H9 (cell line): ENCODE results near the gene DHX38. TPM values are rescaled to one million over a fixed set of nuclear protein-coding genes. Genes with fewer than 3 reads are reported as not detected.

ENCODE experiments used
- DNase-seq: peaks from one replicate; pipeline ENCODE4 v3.0.0-alpha.2; 2017
- H2AFZ ChIP-seq: one replicate; pipeline ENCODE4 v1.6.1; 2013; ENCODE audit warnings: mild to moderate bottlenecking, low read length, control low read depth, moderate library complexity
- H2AK5ac ChIP-seq: 2 replicates; pipeline ENCODE4 v1.6.1; 2013; ENCODE audit warnings: low read length, control low read depth, mixed read lengths; ENCODE audit not compliant: insufficient read length
- H2BK120ac ChIP-seq: one replicate; pipeline ENCODE4 v1.6.1; 2013; ENCODE audit warnings: low read depth, mild to moderate bottlenecking, low read length, control low read depth, inconsistent platforms; ENCODE audit not compliant: poor library complexity, severe bottlenecking
- H2BK12ac ChIP-seq: 2 replicates; pipeline ENCODE4 v1.6.1; 2013; ENCODE audit warnings: low read length, control low read depth, mixed read lengths, low read depth; ENCODE audit not compliant: insufficient read length
- H2BK15ac ChIP-seq: 2 replicates; pipeline ENCODE4 v1.6.1; 2013; ENCODE audit warnings: low read depth, low read length, control low read depth
- H2BK20ac ChIP-seq: one replicate; pipeline ENCODE4 v1.6.1; 2013; ENCODE audit warnings: low read depth, mild to moderate bottlenecking, low read length, control low read depth, inconsistent platforms; ENCODE audit not compliant: poor library complexity, severe bottlenecking
- H2BK5ac ChIP-seq: 2 replicates; pipeline ENCODE4 v1.6.1; 2013; ENCODE audit warnings: low read length, control low read depth, mixed read lengths; ENCODE audit not compliant: insufficient read length
- H3K14ac ChIP-seq: 2 replicates; pipeline ENCODE4 v1.6.1; 2013; ENCODE audit warnings: low read length, control low read depth; ENCODE audit not compliant: insufficient read depth
- H3K18ac ChIP-seq: 2 replicates; pipeline ENCODE4 v1.6.1; 2013; ENCODE audit warnings: low read depth, mild to moderate bottlenecking, mixed read lengths, low read length, control low read depth; ENCODE audit not compliant: insufficient read length
- H3K23ac ChIP-seq: 2 replicates; pipeline ENCODE4 v1.6.1; 2013; ENCODE audit warnings: low read length, control low read depth, mixed read lengths, low read depth; ENCODE audit not compliant: insufficient read length
- H3K23me2 ChIP-seq: 2 replicates; pipeline ENCODE4 v1.6.1; 2013; ENCODE audit warnings: low read depth, mild to moderate bottlenecking, mixed read lengths, low read length, control low read depth; ENCODE audit not compliant: insufficient read length, poor library complexity, severe bottlenecking
- H3K27ac ChIP-seq: 2 replicates; pipeline ENCODE4 v1.5.1; 2013; ENCODE audit warnings: low read length, control low read depth, mixed read lengths, low read depth; ENCODE audit not compliant: insufficient read length
- H3K27me3 ChIP-seq: 2 replicates; pipeline ENCODE4 v1.6.1; 2013; ENCODE audit warnings: low read length, control low read depth, inconsistent platforms; ENCODE audit not compliant: insufficient read depth
- H3K4ac ChIP-seq: 2 replicates; pipeline ENCODE4 v1.6.1; 2013; ENCODE audit warnings: low read depth, mild to moderate bottlenecking, control low read depth, inconsistent platforms, low read length, moderate library complexity
- H3K4me1 ChIP-seq: 2 replicates; pipeline ENCODE4 v1.6.1; 2013; ENCODE audit warnings: low read length, control low read depth, inconsistent platforms; ENCODE audit not compliant: insufficient read depth
- H3K4me2 ChIP-seq: 2 replicates; pipeline ENCODE4 v1.6.1; 2013; ENCODE audit warnings: low read length, control low read depth, mixed read lengths; ENCODE audit not compliant: insufficient read length, insufficient read depth
- H3K56ac ChIP-seq: 2 replicates; pipeline ENCODE4 v1.6.1; 2013; ENCODE audit warnings: low read depth, mild to moderate bottlenecking, mixed read lengths, low read length, control low read depth; ENCODE audit not compliant: insufficient read length
- H3K79me1 ChIP-seq: 2 replicates; pipeline ENCODE4 v1.6.1; 2013; ENCODE audit warnings: low read depth, mild to moderate bottlenecking, moderate library complexity, low read length, control low read depth, inconsistent platforms; ENCODE audit not compliant: insufficient read depth, poor library complexity, severe bottlenecking
- H3K79me2 ChIP-seq: 2 replicates; pipeline ENCODE4 v1.6.1; 2013; ENCODE audit warnings: low read length, control low read depth, inconsistent platforms; ENCODE audit not compliant: insufficient read depth
- H3K9ac ChIP-seq: 2 replicates; pipeline ENCODE4 v1.6.1; 2013; ENCODE audit warnings: low read length, control low read depth, mixed read lengths; ENCODE audit not compliant: insufficient read length; ENCODE audit errors: extremely low read depth
- H3K9me3 ChIP-seq: one replicate; pipeline ENCODE4 v1.6.1; 2013; ENCODE audit warnings: low read depth, low read length, inconsistent platforms; ENCODE audit not compliant: control insufficient read depth
- H3T11ph ChIP-seq: one replicate; pipeline ENCODE4 v1.6.1; 2013; ENCODE audit warnings: mild to moderate bottlenecking, low read length, control low read depth, inconsistent platforms
- H4K20me1 ChIP-seq: one replicate; pipeline ENCODE4 v1.6.1; 2013; ENCODE audit not compliant: control insufficient read depth, insufficient read length, insufficient read depth
- H4K5ac ChIP-seq: 2 replicates; pipeline ENCODE4 v1.6.1; 2013; ENCODE audit warnings: low read depth, mild to moderate bottlenecking, mixed read lengths, low read length, control low read depth; ENCODE audit not compliant: insufficient read length
- H4K8ac ChIP-seq: replicated peaks from 2 replicates; pipeline ENCODE4 v1.6.1; 2013; ENCODE audit warnings: low read length, control low read depth, mixed read lengths, low read depth; ENCODE audit not compliant: insufficient read length
- H4K91ac ChIP-seq: 2 replicates; pipeline ENCODE4 v1.6.1; 2013; ENCODE audit warnings: low read depth, mild to moderate bottlenecking, moderate library complexity, mixed read lengths, low read length, control low read depth; ENCODE audit not compliant: insufficient read length
- H3K27ac Mint-ChIP-seq, 3 experiments: 2 replicates in 2 of 3; 3 replicates in 1 of 3; pipeline ENCODE4 v1.8.0; 2020 to 2021; ENCODE audit warnings: mixed read lengths in 3 of 3, mild to moderate bottlenecking in 1 of 3, moderate library complexity in 1 of 3
- H3K27me3 Mint-ChIP-seq: 2 replicates; pipeline ENCODE4 v1.8.0; 2021; ENCODE audit warnings: low read depth, mild to moderate bottlenecking, moderate library complexity, mixed read lengths
- H3K36me3 Mint-ChIP-seq, 3 experiments: 2 replicates in 2 of 3; 3 replicates in 1 of 3; pipeline ENCODE4 v1.8.0; 2020 to 2021; ENCODE audit warnings: low read depth in 3 of 3, mixed read lengths in 3 of 3; ENCODE audit not compliant: insufficient read depth in 1 of 3
- H3K4me1 Mint-ChIP-seq, 2 experiments: 2 replicates each; pipeline ENCODE4 v1.8.0; 2020; ENCODE audit warnings: mixed read lengths in 2 of 2
- H3K4me3 Mint-ChIP-seq, 2 experiments: 2 replicates in 1 of 2; 3 replicates in 1 of 2; pipeline ENCODE4 v1.8.0; 2020 to 2021; ENCODE audit warnings: mild to moderate bottlenecking in 2 of 2, mixed read lengths in 2 of 2, moderate library complexity in 1 of 2
- H3K9me3 Mint-ChIP-seq, 2 experiments: 2 replicates in 1 of 2; 3 replicates in 1 of 2; pipeline ENCODE4 v1.8.0; 2020; ENCODE audit warnings: mild to moderate bottlenecking in 2 of 2, mixed read lengths in 2 of 2, moderate library complexity in 1 of 2
- WGBS: extraction: QIAGEN DNeasy Blood & Tissue Kit; methylation state at CpG from one replicate; pipeline ENCODE4 v1.1.7; 2013; ENCODE audit warnings: missing lambda C conversion rate, low lambda C conversion rate, mixed read lengths; ENCODE audit not compliant: insufficient read length; ENCODE audit errors: extremely low coverage; 5-methylcytosine and 5-hydroxymethylcytosine counted together
- total RNA-seq: library from RNA; stranded (reverse); gene quantifications from 2 replicates; pipeline ENCODE4 v1.2.1, GENCODE V29; 2021
- TF ChIP-seq, protein P1 (sequence below): fragments of 200-600 bp; sonication (generic); conservative IDR thresholded peaks from 3 replicates; pipeline ENCODE4 v1.8.0; 2021; ENCODE audit warnings: antibody characterized with exemption, mild to moderate bottlenecking

Gene DHX38
- total RNA-seq, 1 experiment from 2014 or later, result 60.5 TPM

GRCh38 chr16:72091217-72091616 is 2.4 kb upstream of the DHX38 start:
- Mint-ChIP-seq H3K27me3 (no peaks in the 10 kb centered on the region), H3K4me1 (peaks cover 14 to 16% of the 10 kb centered on the region in 2 experiments), H3K36me3 (peaks cover 4 to 33% (median 31%) of the 10 kb centered on the region in 3 experiments; a peak in 6 of 7 replicates), H3K27ac (no peak overlapping the region), H3K9me3 (no peaks in the 10 kb centered on the region), H3K4me3 (no peak overlapping the region)
- Histone ChIP-seq H3K23me2 (peaks cover 6% of the 10 kb centered on the region), H2BK20ac (no peak overlapping the region), H3K27ac (no peak overlapping the region), H3K4ac (no peak overlapping the region), H4K91ac (no peak overlapping the region), H2AK5ac (no peak overlapping the region), H3K4me2 (no peak overlapping the region), H4K5ac (no peak overlapping the region), H3T11ph (no peak overlapping the region), H3K23ac (no peak overlapping the region), H4K20me1 (no peaks in the 10 kb centered on the region), H3K4me1 (peaks cover 7% of the 10 kb centered on the region; the same call in 1 of the 2 replicates), H3K14ac (no peak overlapping the region), H3K9me3 (no peaks in the 10 kb centered on the region), H3K9ac (no peak overlapping the region), H2AFZ (no peak overlapping the region), H2BK12ac (no peak overlapping the region), H3K18ac (no peak overlapping the region), H3K79me2 (peaks cover 12% of the 10 kb centered on the region; the same call in 1 of the 2 replicates), H2BK5ac (no peak overlapping the region), H3K27me3 (no peaks in the 10 kb centered on the region), H2BK120ac (no peak overlapping the region), H3K56ac (no peak overlapping the region), H4K8ac (no peak overlapping the region), H3K79me1 (peaks cover 7% of the 10 kb centered on the region), H2BK15ac (no peak overlapping the region)
- DNase-seq, result no peak
- no CpG with 5 or more reads among the region's 3 CpGs for WGBS
- TF ChIP-seq, protein P1, sequence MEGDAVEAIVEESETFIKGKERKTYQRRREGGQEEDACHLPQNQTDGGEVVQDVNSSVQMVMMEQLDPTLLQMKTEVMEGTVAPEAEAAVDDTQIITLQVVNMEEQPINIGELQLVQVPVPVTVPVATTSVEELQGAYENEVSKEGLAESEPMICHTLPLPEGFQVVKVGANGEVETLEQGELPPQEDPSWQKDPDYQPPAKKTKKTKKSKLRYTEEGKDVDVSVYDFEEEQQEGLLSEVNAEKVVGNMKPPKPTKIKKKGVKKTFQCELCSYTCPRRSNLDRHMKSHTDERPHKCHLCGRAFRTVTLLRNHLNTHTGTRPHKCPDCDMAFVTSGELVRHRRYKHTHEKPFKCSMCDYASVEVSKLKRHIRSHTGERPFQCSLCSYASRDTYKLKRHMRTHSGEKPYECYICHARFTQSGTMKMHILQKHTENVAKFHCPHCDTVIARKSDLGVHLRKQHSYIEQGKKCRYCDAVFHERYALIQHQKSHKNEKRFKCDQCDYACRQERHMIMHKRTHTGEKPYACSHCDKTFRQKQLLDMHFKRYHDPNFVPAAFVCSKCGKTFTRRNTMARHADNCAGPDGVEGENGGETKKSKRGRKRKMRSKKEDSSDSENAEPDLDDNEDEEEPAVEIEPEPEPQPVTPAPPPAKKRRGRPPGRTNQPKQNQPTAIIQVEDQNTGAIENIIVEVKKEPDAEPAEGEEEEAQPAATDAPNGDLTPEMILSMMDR, result no peak
